Sigmoid colon (tissue), 7 donors: ENCODE results near the gene AFAP1. TPM values are rescaled to one million over a fixed set of nuclear protein-coding genes. Genes with fewer than 3 reads are reported as not detected.
A peak's percentile ranks its signal among the peaks of the same experiment; 100 is the strongest.

Source experiments
- DNase-seq: peaks from one replicate; pipeline ENCODE4 v3.0.0-alpha.2; 2019
- H3K27ac ChIP-seq, 4 donors: fragments of 200-600 bp; sonication (generic); one replicate each; pipeline ENCODE4 v1.5.1; 2016 to 2019; ENCODE audit warnings: mild to moderate bottlenecking in 1 of 4
- H3K27me3 ChIP-seq, 3 donors: fragments of 200-600 bp; sonication (generic); one replicate each; pipeline ENCODE4 v1.5.1; 2019; ENCODE audit warnings: mild to moderate bottlenecking in 1 of 3
- H3K36me3 ChIP-seq, 4 donors: fragments of 200-600 bp; sonication (generic); one replicate each; pipeline ENCODE4 v1.5.1; 2016 to 2019
- H3K4me1 ChIP-seq, 4 donors: fragments of 200-600 bp; sonication (generic); one replicate each; pipeline ENCODE4 v1.5.1; 2017 to 2019
- H3K4me3 ChIP-seq, 4 donors: fragments of 200-600 bp; sonication (generic); one replicate each; pipeline ENCODE4 v1.5.1; 2017 to 2019; ENCODE audit warnings: mild to moderate bottlenecking in 2 of 4, moderate library complexity in 1 of 4
- H3K9me3 ChIP-seq, 4 donors: fragments of 200-600 bp in 3 of 4; sonication (generic) in 3 of 4; one replicate each; pipeline versions ENCODE4 v1.5.1 to v1.6.1; 2013 to 2019
- CTCF ChIP-seq, 4 experiments: fragments of 450-650 bp in 3 of 4; fragments of 200-600 bp in 1 of 4; IDR thresholded peaks; one replicate each; pipeline ENCODE4 v1.5.1; 2016 to 2019; ENCODE audit warnings: antibody characterized with exemption in 4 of 4, mild to moderate bottlenecking in 3 of 4, moderate library complexity in 2 of 4
- EP300 ChIP-seq, 4 donors: sonication (generic); formaldehyde crosslinking; IDR thresholded peaks; one replicate each; pipeline ENCODE4 v1.6.1; 2017; ENCODE audit warnings: antibody characterized with exemption in 4 of 4
- POLR2A ChIP-seq, 2 donors: fragments of 450-650 bp; IDR thresholded peaks; one replicate each; pipeline ENCODE4 v1.6.1; 2016; ENCODE audit warnings: antibody characterized with exemption in 2 of 2, mild to moderate bottlenecking in 2 of 2, moderate library complexity in 2 of 2
- POLR2AphosphoS5 ChIP-seq, 4 donors: sonication (generic); formaldehyde crosslinking; IDR thresholded peaks; one replicate each; pipeline ENCODE4 v1.6.1; 2017; ENCODE audit warnings: antibody characterized with exemption in 4 of 4
- WGBS, 2 donors: extraction: QIAGEN DNeasy Blood & Tissue Kit; methylation state at CpG; one replicate each; pipeline ENCODE4 v1.1.7; 2013; 5-methylcytosine and 5-hydroxymethylcytosine counted together
- intact Hi-C: fragments of 100-400 bp; cut with DNase I; formaldehyde crosslinking; loops from one replicate; pipeline ENCODE4 v1.15.1; 2023
- polyA plus RNA-seq, 3 donors: library from polyadenylated mRNA; stranded (reverse); fragments of 200-250 nt; gene quantifications; one replicate each; pipeline ENCODE4 v1.2.3, GENCODE V29; 2013
- total RNA-seq, 4 donors: library from RNA; depleted of rRNA; stranded (reverse); fragments of >200 nt; gene quantifications; one replicate each; pipeline ENCODE4 v1.1.0, GENCODE V29; 2016
- donor health status: healthy with polysubstance abuse.
- donor health status: Bipolar disorder and iron deficiency.
- donor health status: healthy.

The AFAP1 gene
- total and polyA plus RNA-seq, 7 donors: 7.6 to 51.3 (median 24.0) TPM

GRCh38 chr4:7910952-7911578 is 28.6 kb downstream of the AFAP1 start:
- WGBS, 2 donors: 63 to 79% methylated on average over 16 of the region's 16 CpGs
- no peaks in the 10 kb centered on the region for H3K36me3 ChIP-seq
- no peaks in the 10 kb centered on the region for H3K27me3 ChIP-seq
- peak; percentile 74 for DNase-seq
- peak overlapping the region; percentile 83 to 94 (median 88) for H3K27ac ChIP-seq
- TF ChIP-seq CTCF (IDR thresholded peaks at IDR 0.05) (no peak), POLR2AphosphoS5 (IDR thresholded peaks at IDR 0.05) (peak in 2 of 4 donors; percentile 20 to 60), POLR2A (IDR thresholded peaks at IDR 0.05) (no peak), EP300 (IDR thresholded peaks at IDR 0.05) (peak in 1 of 4 donors; percentile 18)
- no peaks in the 10 kb centered on the region for H3K9me3 ChIP-seq
- peaks cover 0 to 94% (median 71%) of the 10 kb centered on the region in 4 donors for H3K4me1 ChIP-seq
- peak overlapping the region in 3 of 4 donors; percentile 1 to 18 (median 15) for H3K4me3 ChIP-seq
- intact Hi-C loops: loop anchor here (5.0 kb wide), 1 partner anchor 39 kb away; no protein-coding TSS in a partner anchor

GRCh38 chr4:7910263-7910896 is 29.3 kb downstream of the AFAP1 start:
- WGBS, 2 donors: 78 to 84% methylated on average over 16 of the region's 16 CpGs
- peak overlapping the region in 3 of 4 donors; percentile 1 to 18 (median 15) for H3K4me3 ChIP-seq
- peak overlapping the region; percentile 83 to 94 (median 88) for H3K27ac ChIP-seq
- no peaks in the 10 kb centered on the region for H3K27me3 ChIP-seq
- no peaks in the 10 kb centered on the region for H3K9me3 ChIP-seq
- TF ChIP-seq POLR2A (IDR thresholded peaks at IDR 0.05) (no peak), POLR2AphosphoS5 (IDR thresholded peaks at IDR 0.05) (peak in 3 of 4 donors; percentile 33 to 49 (median 39)), CTCF (IDR thresholded peaks at IDR 0.05) (no peak)
- peaks cover 0 to 94% (median 74%) of the 10 kb centered on the region in 4 donors for H3K4me1 ChIP-seq
- peak; percentile 83 for DNase-seq
- intact Hi-C loops: loop anchor here (5.0 kb wide), 1 partner anchor 38 kb away; no protein-coding TSS in a partner anchor
- H3K36me3 ChIP-seq: no peaks in the 10 kb centered on the region

GRCh38 chr4:7909463-7910262 is 30.0 kb downstream of the AFAP1 start:
- Histone ChIP-seq H3K27me3 (no peaks in the 10 kb centered on the region), H3K27ac (peak overlapping the region; percentile 83 to 94 (median 88)), H3K4me1 (peaks cover 0 to 98% (median 81%) of the 10 kb centered on the region in 4 donors), H3K36me3 (no peaks in the 10 kb centered on the region), H3K4me3 (peak overlapping the region in 2 of 4 donors; percentile 10 to 18), H3K9me3 (no peaks in the 10 kb centered on the region)
- intact Hi-C loops: loop anchor here (5.0 kb wide), 1 partner anchor 37 kb away; no protein-coding TSS in a partner anchor
- 74 to 79% methylated on average over 12 of the region's 12 CpGs for WGBS, 2 donors
- DNase-seq: no peak
- TF ChIP-seq EP300 (IDR thresholded peaks at IDR 0.05): no peak
- no peak for TF ChIP-seq POLR2A (IDR thresholded peaks at IDR 0.05)
- no peak for TF ChIP-seq CTCF (IDR thresholded peaks at IDR 0.05)

GRCh38 chr4:7908668-7909067 is 31.0 kb downstream of the AFAP1 start:
- Histone ChIP-seq H3K4me1 (peaks cover 0 to 98% (median 88%) of the 10 kb centered on the region in 4 donors), H3K36me3 (no peaks in the 10 kb centered on the region), H3K4me3 (no peak overlapping the region), H3K9me3 (no peaks in the 10 kb centered on the region), H3K27ac (peak overlapping the region; percentile 83 to 94 (median 88)), H3K27me3 (no peaks in the 10 kb centered on the region)
- WGBS, 2 donors: 45 to 48% methylated on average over 4 of the region's 4 CpGs
- no peak for DNase-seq
- intact Hi-C loops: no loop called here
- no peak for TF ChIP-seq EP300 (IDR thresholded peaks at IDR 0.05)
- no peak for TF ChIP-seq POLR2AphosphoS5 (IDR thresholded peaks at IDR 0.05)
- no peak for TF ChIP-seq POLR2A (IDR thresholded peaks at IDR 0.05)
- no peak for TF ChIP-seq CTCF (IDR thresholded peaks at IDR 0.05)
